ENCODE results near the gene PADI4. TPM values are rescaled to one million over a fixed set of nuclear protein-coding genes. Genes with fewer than 3 reads are reported as not detected.

The PADI4 gene
- total RNA-seq, 2 donors from 2014 or later, result 1.3 to 2.4 TPM

DNA sequence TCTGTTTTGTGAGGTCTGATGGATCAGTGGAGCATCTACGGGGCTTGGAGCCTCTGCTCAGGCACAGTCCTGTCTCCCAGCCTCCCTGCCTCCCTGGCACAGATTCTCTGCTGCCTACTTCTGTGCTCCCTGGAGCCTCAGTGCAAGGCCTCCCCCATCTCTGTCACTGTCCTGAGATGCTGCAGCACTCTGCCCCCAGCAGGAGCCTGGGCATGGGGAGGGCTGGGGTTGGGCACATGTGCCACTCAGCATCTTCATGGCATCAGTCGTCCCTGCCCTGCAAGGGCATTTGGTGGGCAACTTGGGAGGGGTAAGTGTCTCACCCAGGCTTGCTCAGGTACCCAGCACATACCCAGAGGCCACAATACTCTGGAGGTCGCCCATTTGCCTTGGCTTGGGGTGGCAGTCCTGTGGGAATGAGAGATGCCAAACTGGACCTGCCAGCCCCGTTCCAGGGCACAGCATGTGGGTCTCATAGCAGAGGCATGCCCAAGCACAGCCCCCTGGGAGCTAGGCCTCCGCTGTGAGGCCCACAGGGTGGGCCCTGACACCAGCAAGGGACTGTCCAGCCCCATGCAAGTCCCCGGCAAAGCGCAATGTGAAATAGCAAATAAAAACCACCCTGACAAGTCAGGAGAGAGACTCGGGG is 30.4 kb upstream of the PADI4 start:
- peak overlapping the region in 1 of 2 donors; percentile 41 for H3K27ac Mint-ChIP-seq
- ATAC-seq, result no peak

DNA sequence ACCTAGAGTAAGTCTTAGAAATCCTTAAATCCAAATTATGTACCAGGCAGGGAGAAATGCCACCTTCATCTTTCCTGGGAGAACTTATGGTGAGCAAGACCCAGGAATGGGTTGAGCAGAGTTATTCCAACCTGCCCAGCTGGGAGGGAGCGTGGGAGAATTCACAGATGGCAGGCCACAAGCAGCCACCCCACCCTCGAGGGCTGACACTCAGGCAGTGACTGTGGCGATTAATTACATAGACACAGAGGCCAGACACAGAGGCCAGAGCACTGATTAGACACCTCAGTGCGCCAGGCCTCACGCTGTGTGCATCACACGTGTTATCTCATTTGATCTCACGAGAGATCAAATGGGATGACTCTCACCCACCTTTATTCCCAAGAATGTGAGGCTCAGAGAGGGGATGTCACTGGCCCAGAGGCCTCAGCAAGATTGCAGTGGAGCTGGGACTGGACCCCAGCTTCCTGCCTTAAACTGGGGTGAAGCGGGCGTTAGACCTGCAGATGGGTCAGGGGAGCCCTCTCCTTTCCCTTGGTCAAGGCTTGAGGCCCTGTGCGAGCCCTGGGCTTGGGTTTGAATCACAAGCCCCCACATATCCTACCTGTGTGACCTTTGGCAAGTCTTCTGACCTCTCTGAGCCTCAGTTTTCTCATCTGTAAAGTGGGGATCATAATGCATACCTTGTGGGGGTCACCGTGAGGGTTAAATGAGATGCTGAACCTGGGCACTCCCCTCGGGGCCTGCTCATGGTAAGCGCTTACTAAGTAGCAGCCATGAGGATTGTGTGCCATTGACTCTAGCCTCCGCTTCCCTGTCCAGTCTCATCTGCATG is 28.8 kb upstream of the PADI4 start:
- Mint-ChIP-seq H3K36me3 (no peaks in the 10 kb centered on the region), H3K9me3 (no peaks in the 10 kb centered on the region), H3K27ac (no peak overlapping the region)
- ATAC-seq (no peak), DNase-seq (ENCODE audit: low spot score in 2 of 2) (no peak)

More for the DNA sequence above, 30.4 kb upstream of the PADI4 start:
- no peaks in the 10 kb centered on the region for H3K9me3 Mint-ChIP-seq
- no peaks in the 10 kb centered on the region for H3K36me3 Mint-ChIP-seq
- DNase-seq (ENCODE audit: low spot score in 2 of 2), result no peak

DNA sequence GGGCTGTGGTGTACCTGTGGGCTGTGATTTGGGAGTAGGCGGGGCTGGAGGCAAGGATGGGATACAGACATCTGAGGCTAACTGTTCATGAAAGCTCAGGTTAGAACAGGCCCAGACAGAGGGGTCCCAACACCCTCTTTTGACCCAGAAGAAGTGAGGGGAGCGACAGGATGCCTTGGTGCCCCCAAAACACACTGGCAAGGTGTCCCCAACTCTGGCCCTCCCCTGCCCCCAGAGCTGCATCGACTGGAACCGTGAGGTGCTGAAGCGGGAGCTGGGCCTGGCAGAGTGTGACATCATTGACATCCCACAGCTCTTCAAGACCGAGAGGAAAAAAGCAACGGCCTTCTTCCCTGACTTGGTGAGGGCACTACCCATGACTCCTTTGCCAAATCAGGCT is 27.6 kb upstream of the PADI4 start:
- H3K9me3 Mint-ChIP-seq, result no peaks in the 10 kb centered on the region
- DNase-seq (ENCODE audit: low spot score in 2 of 2) (no peak), ATAC-seq (no peak)
- no peaks in the 10 kb centered on the region for H3K36me3 Mint-ChIP-seq
- no peak overlapping the region for H3K27ac Mint-ChIP-seq

DNA sequence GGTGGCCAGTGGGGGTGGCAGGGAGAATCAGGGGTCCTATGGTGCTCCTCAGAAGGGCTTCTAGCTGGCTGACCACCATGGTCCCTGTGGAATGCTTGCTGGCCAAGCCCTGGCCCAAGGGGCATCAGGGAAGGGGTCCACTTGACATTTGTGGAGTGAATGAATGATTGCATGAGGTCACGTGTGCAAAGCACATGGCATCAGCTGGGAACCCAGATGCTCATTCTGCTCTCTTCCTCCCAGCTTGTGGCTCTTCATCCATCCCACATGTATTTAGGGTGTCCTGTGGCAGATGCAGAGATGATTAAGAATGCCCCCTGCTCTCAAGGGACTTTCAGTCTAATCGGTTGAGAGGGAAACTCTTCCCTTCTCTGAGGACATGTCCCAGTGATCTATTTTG is 27.1 kb upstream of the PADI4 start:
- DNase-seq (ENCODE audit: low spot score in 2 of 2) (no peak), ATAC-seq (no peak)
- no peaks in the 10 kb centered on the region for H3K36me3 Mint-ChIP-seq

DNA sequence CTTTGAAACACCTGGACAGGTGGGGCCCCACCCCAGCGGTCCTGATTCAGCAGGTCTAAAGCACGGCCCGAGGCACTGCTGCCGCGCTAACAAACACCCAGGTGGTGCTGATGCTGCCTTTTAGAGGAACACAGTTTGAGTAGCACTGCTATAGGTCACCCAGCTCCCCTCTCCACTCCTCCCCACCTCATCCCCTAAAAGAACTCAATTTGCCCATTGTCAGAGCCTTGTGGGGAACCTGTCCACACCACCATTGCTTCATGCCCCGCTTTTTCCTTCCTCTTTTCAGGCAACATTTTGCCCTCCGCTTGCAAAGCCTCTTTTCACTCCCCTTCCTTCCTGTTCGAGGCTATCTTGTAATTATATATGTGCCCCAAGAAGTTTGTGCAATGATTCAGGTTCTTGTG is 26.2 kb upstream of the PADI4 start:
- ATAC-seq (no peak), DNase-seq (ENCODE audit: low spot score in 2 of 2) (no peak)
- Mint-ChIP-seq H3K9me3 (no peaks in the 10 kb centered on the region), H3K36me3 (no peaks in the 10 kb centered on the region), H3K27ac (no peak overlapping the region)

More for the DNA sequence above, 27.1 kb upstream of the PADI4 start:
- Mint-ChIP-seq H3K27ac (no peak overlapping the region), H3K9me3 (no peaks in the 10 kb centered on the region)

DNA sequence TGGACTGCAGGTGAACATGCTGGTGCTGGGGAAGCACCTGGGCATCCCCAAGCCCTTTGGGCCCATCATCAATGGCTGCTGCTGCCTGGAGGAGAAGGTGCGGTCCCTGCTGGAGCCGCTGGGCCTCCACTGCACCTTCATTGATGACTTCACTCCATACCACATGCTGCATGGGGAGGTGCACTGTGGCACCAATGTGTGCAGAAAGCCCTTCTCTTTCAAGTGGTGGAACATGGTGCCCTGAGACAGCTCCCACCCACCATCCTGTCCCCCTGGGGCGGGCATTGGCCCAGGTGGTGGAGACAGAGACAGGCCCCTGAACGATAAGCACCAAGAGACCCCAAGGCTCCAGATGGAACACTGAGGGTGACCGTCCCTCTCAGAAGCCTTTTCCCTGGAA is 25.2 kb upstream of the PADI4 start:
- peak in 1 of 2 donors; percentile 26 for DNase-seq (ENCODE audit: low spot score in 2 of 2)
- no peak overlapping the region for H3K27ac Mint-ChIP-seq
- no peaks in the 10 kb centered on the region for H3K36me3 Mint-ChIP-seq
- ATAC-seq, result no peak
- no peaks in the 10 kb centered on the region for H3K9me3 Mint-ChIP-seq

DNA sequence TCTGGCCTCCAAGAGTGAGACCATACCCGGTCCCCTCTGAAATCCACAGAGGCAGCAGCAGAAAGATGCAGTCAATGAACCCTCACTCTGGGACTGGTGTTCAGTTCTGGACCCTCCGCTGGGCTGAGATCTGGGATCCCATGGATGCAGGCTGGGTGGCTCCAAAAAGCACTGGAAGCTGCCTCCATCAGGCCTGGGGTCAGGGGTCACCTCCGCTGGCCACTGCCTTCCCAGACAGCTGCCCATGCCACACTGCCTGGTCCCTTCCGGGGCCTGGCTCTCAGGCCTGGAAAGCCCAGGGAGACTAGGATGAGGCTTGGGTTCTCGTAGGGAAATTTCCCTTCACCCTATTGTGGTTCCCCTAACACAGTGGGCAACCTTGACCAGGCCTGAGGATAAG is 21.4 kb upstream of the PADI4 start:
- Mint-ChIP-seq H3K27ac (no peak overlapping the region), H3K36me3 (no peaks in the 10 kb centered on the region), H3K9me3 (no peaks in the 10 kb centered on the region)
- no peak for DNase-seq (ENCODE audit: low spot score in 2 of 2)
- ATAC-seq, result no peak

DNA sequence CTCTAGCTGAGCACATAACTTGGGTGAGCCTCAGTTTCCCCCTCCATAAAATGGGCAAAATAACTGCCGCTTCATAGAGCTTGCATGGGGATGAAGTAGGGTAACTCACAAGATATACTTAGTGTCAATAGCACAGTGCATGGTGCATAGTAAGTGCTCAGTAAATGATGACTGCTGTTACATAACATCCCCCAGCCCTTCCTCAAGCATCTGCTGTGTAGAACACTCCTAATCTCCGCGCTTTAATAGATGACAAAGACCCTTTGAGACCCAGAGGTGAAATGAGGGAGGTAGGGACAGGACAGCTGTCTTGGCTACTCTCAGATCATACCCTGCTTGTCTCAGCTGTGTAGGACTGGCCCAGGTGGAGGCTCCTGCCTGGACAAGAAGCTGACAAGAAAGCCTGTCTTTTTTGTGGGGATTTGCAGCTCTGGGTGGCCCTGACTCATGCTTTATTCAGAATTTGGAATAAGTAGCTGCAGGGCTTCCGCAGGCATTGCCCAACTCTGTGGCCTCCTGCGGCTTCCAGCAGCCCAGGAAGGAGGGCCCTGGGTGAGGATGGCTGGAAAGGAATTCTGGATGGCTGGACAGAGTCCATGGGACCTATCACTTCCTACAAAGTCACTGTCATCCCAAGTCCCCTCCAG is 20.7 kb upstream of the PADI4 start:
- no peak for DNase-seq (ENCODE audit: low spot score in 2 of 2)
- no peaks in the 10 kb centered on the region for H3K36me3 Mint-ChIP-seq
- no peaks in the 10 kb centered on the region for H3K9me3 Mint-ChIP-seq
- no peak overlapping the region for H3K27ac Mint-ChIP-seq
- ATAC-seq, result no peak

DNA sequence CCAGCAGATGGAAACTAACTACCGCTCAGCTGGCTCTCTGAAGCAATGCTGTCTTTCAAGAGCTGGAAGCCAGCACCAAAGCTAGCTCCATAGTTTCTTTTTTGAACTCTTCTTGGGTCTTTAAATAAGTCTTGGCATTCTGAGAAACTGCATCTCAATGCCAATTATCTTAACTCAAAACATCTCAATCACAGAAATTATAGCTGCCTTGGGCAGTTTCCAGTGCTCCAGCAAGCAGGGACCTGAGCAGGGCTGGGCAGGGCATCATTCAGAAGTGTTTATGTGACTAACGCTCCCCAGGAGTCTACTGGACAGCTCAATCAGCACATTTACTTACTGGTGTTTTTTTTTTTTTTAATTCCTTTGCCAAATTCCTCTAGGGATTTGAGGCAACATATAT is 18.3 kb upstream of the PADI4 start:
- Mint-ChIP-seq H3K9me3 (no peaks in the 10 kb centered on the region), H3K36me3 (no peaks in the 10 kb centered on the region), H3K27ac (no peak overlapping the region)
- DNase-seq (ENCODE audit: low spot score in 2 of 2), result no peak
- ATAC-seq, result no peak

DNA sequence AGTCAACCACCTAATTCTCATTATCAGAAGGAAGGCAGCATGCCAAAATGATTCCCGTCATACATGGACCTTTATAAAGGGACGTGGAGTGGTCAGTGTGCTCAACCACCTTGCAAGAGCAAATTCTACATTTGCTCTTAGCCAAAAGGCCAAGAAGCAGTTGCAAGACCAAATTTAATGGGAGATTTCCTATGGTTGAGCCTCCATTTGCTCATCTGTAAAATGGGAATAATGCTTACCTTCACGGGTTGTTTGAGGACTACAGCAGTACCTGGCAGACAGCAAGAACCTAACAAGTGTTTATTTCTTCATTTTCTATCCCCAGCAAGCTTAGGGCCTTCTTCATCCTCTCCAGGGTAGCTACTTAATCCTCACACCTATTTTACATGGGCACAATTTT is 17.4 kb upstream of the PADI4 start:
- H3K9me3 Mint-ChIP-seq, result no peaks in the 10 kb centered on the region
- no peak for DNase-seq (ENCODE audit: low spot score in 2 of 2)
- H3K36me3 Mint-ChIP-seq, result no peaks in the 10 kb centered on the region
- no peak for ATAC-seq
- H3K27ac Mint-ChIP-seq, result no peak overlapping the region

DNA sequence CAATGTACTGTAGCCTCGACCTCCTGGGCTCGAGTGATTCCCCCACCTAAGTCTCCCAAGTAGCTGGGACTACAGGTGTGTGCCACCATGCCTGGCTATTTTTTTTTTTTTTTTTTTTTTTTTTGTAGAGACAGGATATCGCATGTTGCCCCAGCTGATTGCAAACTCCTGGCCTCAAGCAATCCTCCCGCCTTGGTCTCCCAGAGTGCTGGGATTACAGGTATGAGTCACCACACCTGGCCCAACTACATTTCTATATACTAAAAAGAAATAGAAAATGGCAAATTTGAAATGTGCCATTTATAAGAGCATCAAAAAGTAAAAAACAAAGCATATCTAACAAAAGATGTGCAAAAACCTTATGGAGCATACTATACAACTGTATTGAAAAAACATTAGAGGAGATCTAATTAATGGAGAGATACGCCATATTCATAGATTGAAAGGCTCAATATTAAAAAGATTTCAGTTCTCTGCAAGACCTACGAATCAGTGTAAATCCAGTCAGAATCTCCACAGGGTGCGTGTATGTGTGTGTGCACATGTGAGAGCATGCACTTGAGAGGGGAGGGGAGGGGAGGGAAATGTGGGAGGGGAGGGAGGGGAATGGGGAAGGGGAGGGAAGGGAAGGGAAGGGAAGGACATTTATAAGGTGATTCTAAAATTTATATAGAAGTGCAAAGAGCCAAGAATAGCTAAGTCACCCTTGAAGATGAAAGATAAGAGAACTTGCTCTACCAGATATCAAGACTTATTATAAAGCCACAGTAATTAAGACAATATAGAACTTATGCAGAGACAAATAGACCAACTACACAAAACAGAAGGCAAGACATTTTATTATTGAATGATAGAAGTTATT is 15.5 kb upstream of the PADI4 start:
- Mint-ChIP-seq H3K36me3 (no peaks in the 10 kb centered on the region), H3K9me3 (no peaks in the 10 kb centered on the region), H3K27ac (no peak overlapping the region)
- DNase-seq (ENCODE audit: low spot score in 2 of 2) (no peak), ATAC-seq (no peak)

DNA sequence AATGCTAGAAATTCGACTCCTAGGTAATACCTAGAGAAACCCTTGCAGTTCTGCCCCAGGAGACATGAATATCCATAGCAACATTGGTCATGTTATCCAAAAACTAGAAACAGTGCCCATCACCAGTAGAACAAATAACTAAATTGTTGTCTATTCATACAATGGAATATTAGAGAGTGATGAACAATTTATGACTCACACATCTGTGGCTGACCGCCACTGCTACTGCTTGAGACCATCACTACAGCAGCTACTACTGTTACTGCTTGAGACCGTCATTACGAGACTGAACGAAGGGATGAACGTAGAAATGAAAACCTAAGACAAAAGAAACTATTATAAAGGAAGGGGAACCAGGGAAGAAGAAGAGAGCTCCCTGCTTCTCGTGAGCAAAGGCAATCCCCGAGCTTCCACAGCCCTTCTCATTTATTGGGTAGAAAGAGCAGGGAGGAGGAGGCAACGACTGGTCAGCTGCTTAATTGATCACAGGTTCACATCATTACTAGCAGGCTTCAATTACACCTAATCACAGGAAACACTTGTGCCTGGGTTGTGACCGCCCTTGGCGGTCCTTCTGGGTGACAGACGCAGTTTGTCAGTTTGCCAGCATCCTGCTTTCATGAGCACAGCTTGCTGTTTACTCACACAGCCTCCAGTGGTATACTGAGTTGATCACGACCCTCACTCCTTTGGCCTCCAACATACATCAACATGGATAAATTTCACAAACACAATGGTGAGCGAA is 14.1 kb upstream of the PADI4 start:
- H3K36me3 Mint-ChIP-seq, result peaks cover 0 to 4% of the 10 kb centered on the region in 2 donors
- ATAC-seq (no peak), DNase-seq (ENCODE audit: low spot score in 2 of 2) (no peak)
- H3K27ac Mint-ChIP-seq, result no peak overlapping the region
- H3K9me3 Mint-ChIP-seq, result no peaks in the 10 kb centered on the region

DNA sequence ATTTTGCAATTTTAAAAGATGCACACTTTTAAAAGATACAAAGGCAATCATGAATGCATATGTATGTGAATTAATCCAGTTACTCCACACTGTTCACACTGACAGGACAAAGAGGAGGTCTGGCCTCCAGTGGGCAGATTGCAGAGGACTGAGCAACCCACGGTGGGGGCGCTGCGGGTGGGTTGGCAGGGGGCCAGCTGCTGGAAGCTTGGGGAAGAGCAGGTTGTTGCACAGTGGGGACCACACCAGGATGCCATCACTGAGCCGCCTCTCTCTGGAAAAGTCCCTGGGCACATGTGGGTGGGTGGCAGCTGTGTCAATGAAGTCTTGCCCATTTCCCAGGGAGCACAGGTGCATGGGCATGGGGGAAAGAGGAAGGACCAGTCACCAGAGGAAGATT is 12.7 kb upstream of the PADI4 start:
- DNase-seq (ENCODE audit: low spot score in 2 of 2) (no peak), ATAC-seq (no peak)
- Mint-ChIP-seq H3K27ac (no peak overlapping the region), H3K9me3 (no peaks in the 10 kb centered on the region), H3K36me3 (peaks cover 0 to 11% of the 10 kb centered on the region in 2 donors)

DNA sequence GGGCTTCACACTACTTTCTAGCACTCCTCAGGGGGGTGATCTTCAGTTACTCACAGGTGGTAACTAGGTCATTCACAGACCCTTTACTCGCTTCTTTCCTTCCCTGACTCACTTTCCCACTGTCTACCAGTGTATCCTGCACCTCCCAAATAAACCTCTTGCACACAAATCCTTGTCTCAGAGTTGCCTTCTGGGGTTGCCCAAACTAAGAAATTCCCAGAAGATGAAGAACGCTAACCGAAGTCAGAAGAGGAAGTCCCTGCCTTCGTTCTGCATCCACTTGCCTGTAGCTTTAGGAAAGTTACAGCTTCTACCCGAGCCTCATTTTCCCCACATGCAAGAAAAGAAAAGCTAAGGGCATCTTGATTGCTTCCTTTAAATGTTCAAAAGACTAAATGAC is 11.9 kb upstream of the PADI4 start:
- H3K36me3 Mint-ChIP-seq, result peaks cover 0 to 11% of the 10 kb centered on the region in 2 donors
- H3K27ac Mint-ChIP-seq, result no peak overlapping the region
- DNase-seq (ENCODE audit: low spot score in 2 of 2) (no peak), ATAC-seq (no peak)
- no peaks in the 10 kb centered on the region for H3K9me3 Mint-ChIP-seq

DNA sequence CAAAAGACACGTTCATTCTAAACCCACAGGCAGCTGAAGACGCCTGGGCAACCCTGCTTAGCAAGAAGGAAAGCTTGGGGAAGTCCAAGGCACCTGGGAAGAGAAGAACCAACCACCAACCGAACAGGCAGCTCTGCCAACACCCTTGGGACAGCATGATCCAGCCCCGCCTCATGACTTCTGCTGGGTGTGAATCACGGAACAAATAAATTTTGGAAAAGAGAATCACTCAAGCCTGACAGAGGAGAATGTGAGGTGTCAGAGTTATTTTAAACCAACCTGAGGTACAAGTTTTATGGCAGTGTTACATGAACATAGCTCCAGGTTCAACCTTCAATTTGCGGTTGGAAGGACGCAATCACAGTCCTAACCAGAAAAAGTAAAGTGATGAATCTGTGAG is 10.0 kb upstream of the PADI4 start:
- no peak for ATAC-seq
- Mint-ChIP-seq H3K9me3 (peaks cover 11 to 14% of the 10 kb centered on the region in 2 donors), H3K27ac (no peak overlapping the region), H3K36me3 (peaks cover 11 to 18% of the 10 kb centered on the region in 2 donors)
- DNase-seq (ENCODE audit: low spot score in 2 of 2), result no peak

DNA sequence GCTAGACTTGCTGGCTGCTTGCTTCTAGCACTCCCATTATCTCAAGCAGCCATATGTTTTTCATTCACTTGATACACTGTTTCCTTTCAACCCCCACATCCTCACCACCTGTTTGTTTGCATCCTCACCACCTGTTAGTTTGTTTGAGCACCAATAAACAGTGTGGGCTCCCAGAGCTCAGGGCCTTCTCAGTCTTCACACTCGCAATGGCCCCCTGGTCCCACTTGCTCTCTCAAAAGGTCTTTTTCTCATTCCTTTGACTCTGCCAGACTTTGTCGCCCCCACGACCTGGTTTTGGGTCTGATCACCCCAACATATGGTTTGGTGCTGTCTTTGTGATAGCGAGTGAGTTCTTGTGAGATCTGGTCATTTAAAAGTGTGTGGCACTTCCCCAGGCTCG is 6.2 kb upstream of the PADI4 start:
- Mint-ChIP-seq H3K36me3 (peaks cover 14 to 18% of the 10 kb centered on the region in 2 donors), H3K27ac (no peak overlapping the region), H3K9me3 (peaks cover 12 to 15% of the 10 kb centered on the region in 2 donors)
- DNase-seq (ENCODE audit: low spot score in 2 of 2) (no peak), ATAC-seq (no peak)

Measured in activated naive CD4-positive, alpha-beta T cell treated with anti-CD3 and anti-CD28 coated beads, Interleukin-2, amount 50 U/mL, for 72 hours (primary cell).